GM03348 (cell line): Measurements from ENCODE around the gene EFHC1.
"Not testable (repeated sequence)": the region's sequence is repeated elsewhere in the genome, so short reads cannot be mapped to it uniquely, and the experiment has no call there.

Experiments used
- DNase-seq: peaks from one replicate; pipeline ENCODE4 v3.0.0; 2012; ENCODE audit warnings: low spot score

The EFHC1 gene

GRCh38 chr6:52438926-52439325 is 18.8 kb downstream of the EFHC1 start:
- no peak for DNase-seq

GRCh38 chr6:52454556-52454955 is 34.4 kb downstream of the EFHC1 start:
- DNase-seq, result peak; percentile 5

- no peak for DNase-seq
These were observed 37.0 kb downstream of the EFHC1 start for GRCh38 chr6:52457096-52457495.

GRCh38 chr6:52461194-52461593 is 41.1 kb downstream of the EFHC1 start:
- DNase-seq, result not testable (repeated sequence)

GRCh38 chr6:52474173-52474572 is 54.0 kb downstream of the EFHC1 start:
- DNase-seq, result no peak

GRCh38 chr6:52475307-52475706 is 55.2 kb downstream of the EFHC1 start:
- DNase-seq, result no peak

GRCh38 chr6:52482903-52483670 is 62.9 kb downstream of the EFHC1 start:
- no peak for DNase-seq

- no peak for DNase-seq
These were observed 63.5 kb downstream of the EFHC1 start for GRCh38 chr6:52483671-52484003.

GRCh38 chr6:52489881-52490280 is 69.7 kb downstream of the EFHC1 start:
- no peak for DNase-seq

- no peak for DNase-seq
These were observed 71.3 kb downstream of the EFHC1 start for GRCh38 chr6:52491203-52492069.

GRCh38 chr6:52493669-52494068 is 73.5 kb downstream of the EFHC1 start:
- DNase-seq, result no peak

GRCh38 chr6:52494298-52495072 is 74.3 kb downstream of the EFHC1 start:
- DNase-seq, result no peak

GRCh38 chr6:52495922-52496321 is 75.8 kb downstream of the EFHC1 start:
- DNase-seq, result no peak

GRCh38 chr6:52496631-52497030 is 76.5 kb downstream of the EFHC1 start:
- DNase-seq, result no peak

GRCh38 chr6:52497652-52498408 is 77.7 kb downstream of the EFHC1 start:
- no peak for DNase-seq

- no peak for DNase-seq
These were observed 78.4 kb downstream of the EFHC1 start for GRCh38 chr6:52498538-52499017.

- DNase-seq, result peak; percentile 53
These were observed 78.9 kb downstream of the EFHC1 start for GRCh38 chr6:52499026-52499425.

GRCh38 chr6:52499681-52500236 is 79.6 kb downstream of the EFHC1 start:
- no peak for DNase-seq

- no peak for DNase-seq
These were observed 80.3 kb downstream of the EFHC1 start for GRCh38 chr6:52500238-52501129.

GRCh38 chr6:52502306-52503029 is 82.3 kb downstream of the EFHC1 start:
- no peak for DNase-seq
